Caco-2 (cell line): ENCODE measurements around the gene CFAP61. TPM values are rescaled to one million over a fixed set of nuclear protein-coding genes. Genes with fewer than 3 reads are reported as not detected.

Source experiments
- BruUV-seq: library from RNA; stranded (reverse); fragments of 400-500 nt; replicated peaks from 2 replicates; lab custom pipeline; 2021; lab: Mats Ljungman, UMichigan
- CTCF ChIA-PET: fragments of 300-600 bp; sonication (Branson Sonifier 250); formaldehyde crosslinking; loops from one replicate; lab custom pipeline; 2022; ENCODE audit warnings: antibody characterized with exemption; lab: Charles Lee
- POLR2A ChIA-PET: fragments of 300-600 bp; sonication (Branson Sonifier 250); formaldehyde crosslinking; loops from one replicate; lab custom pipeline; 2022; ENCODE audit warnings: antibody characterized with exemption; lab: Charles Lee
- DNase-seq, 2 experiments: peaks; one replicate each; pipeline versions ENCODE4 v3.0.0 to v3.0.0-alpha.2; 2020 to 2022
- H3K27me3 ChIP-seq: replicated peaks from 2 replicates; pipeline ENCODE4 v1.6.0; 2011; ENCODE audit warnings: low read length; ENCODE audit not compliant: control insufficient read depth, insufficient read depth
- H3K36me3 ChIP-seq: 2 replicates; pipeline ENCODE4 v1.5.1; 2011; ENCODE audit warnings: low read length; ENCODE audit not compliant: control insufficient read depth, insufficient read depth
- H3K4me1 ChIP-seq: fragments of 250-450 bp; sonication (Bioruptor Pico); 2 replicates; pipeline ENCODE4 v1.5.1; 2020; ENCODE audit warnings: mild to moderate bottlenecking
- H3K4me3 ChIP-seq: 2 replicates; pipeline ENCODE4 v1.5.1; 2011; ENCODE audit warnings: low read depth, mild to moderate bottlenecking, control low read depth, low read length
- H3K9me3 ChIP-seq: fragments of 250-450 bp; sonication (Bioruptor Pico); 2 replicates; pipeline ENCODE4 v1.5.1; 2020; ENCODE audit warnings: mild to moderate bottlenecking, moderate library complexity
- H3K27ac Mint-ChIP-seq: one replicate; pipeline ENCODE4 v1.8.0; 2022; ENCODE audit warnings: mixed read lengths; ENCODE audit not compliant: unreplicated experiment
- H3K27me3 Mint-ChIP-seq: one replicate; pipeline ENCODE4 v1.8.0; 2022; ENCODE audit warnings: mixed read lengths; ENCODE audit not compliant: insufficient read depth, unreplicated experiment
- H3K36me3 Mint-ChIP-seq: one replicate; pipeline ENCODE4 v1.8.0; 2022; ENCODE audit warnings: mild to moderate bottlenecking, mixed read lengths; ENCODE audit not compliant: insufficient read depth, unreplicated experiment
- H3K4me1 Mint-ChIP-seq: one replicate; pipeline ENCODE4 v1.8.0; 2022; ENCODE audit warnings: low read depth, mixed read lengths; ENCODE audit not compliant: unreplicated experiment
- H3K4me3 Mint-ChIP-seq: one replicate; pipeline ENCODE4 v1.8.0; 2022; ENCODE audit warnings: mild to moderate bottlenecking, moderate library complexity, mixed read lengths; ENCODE audit not compliant: unreplicated experiment
- H3K9me3 Mint-ChIP-seq: one replicate; pipeline ENCODE4 v1.8.0; 2022; ENCODE audit warnings: mixed read lengths; ENCODE audit not compliant: unreplicated experiment
- CTCF ChIP-seq, 2 experiments: fragments of 200-600 bp in 1 of 2; IDR thresholded peaks; 1 replicate in 1 of 2; 2 replicates in 1 of 2; pipeline versions ENCODE4 v1.5.1 to v1.8.0; 2011 to 2022; ENCODE audit warnings: antibody characterized with exemption in 1 of 2, control low read depth in 1 of 2, inconsistent platforms in 1 of 2, low read depth in 1 of 2, low read length in 1 of 2, mild to moderate bottlenecking in 1 of 2, moderate library complexity in 1 of 2; ENCODE audit not compliant: insufficient read depth in 1 of 2, severe bottlenecking in 1 of 2, unreplicated experiment in 1 of 2
- intact Hi-C: fragments of 100-400 bp; cut with micrococcal nuclease; formaldehyde crosslinking; loops from one replicate; pipeline ENCODE4 v1.10.0; 2022; ENCODE audit not compliant: unreplicated experiment
- total RNA-seq: library from RNA; stranded (reverse); gene quantifications from 2 replicates; pipeline ENCODE4 v1.2.3, GENCODE V29; 2022

The CFAP61 gene
- total RNA-seq, 1 experiment from 2014 or later, result not detected

GRCh38 chr20:20404633-20405032, 352.3 kb downstream of the CFAP61 start:
- Histone ChIP-seq H3K9me3 (no peaks in the 10 kb centered on the region), H3K4me3 (no peak overlapping the region), H3K27me3 (no peaks in the 10 kb centered on the region), H3K36me3 (no peaks in the 10 kb centered on the region), H3K4me1 (0 out of 2 replicates have a peak, but pooled peaks cover 4% of the 10 kb centered on the region)
- Mint-ChIP-seq H3K9me3 (no peaks in the 10 kb centered on the region), H3K36me3 (peaks cover 4% of the 10 kb centered on the region), H3K4me1 (peaks cover 5% of the 10 kb centered on the region), H3K27ac (no peak overlapping the region), H3K27me3 (no peaks in the 10 kb centered on the region), H3K4me3 (no peak overlapping the region)
- BruUV-seq, result no TSS peak
- POLR2A ChIA-PET, result no interaction called here
- no peak for DNase-seq
- TF ChIP-seq CTCF (IDR thresholded peaks at IDR 0.05; ENCODE audit: insufficient read depth in 1 of 2, low read depth in 1 of 2, low read length in 1 of 2, severe bottlenecking in 1 of 2, unreplicated experiment in 1 of 2), result no peak
- CTCF ChIA-PET, result no interaction called here
- intact Hi-C loops, result loop anchor here (5.0 kb wide), 1 partner anchor 42 kb away; no protein-coding TSS in a partner anchor

- no peak overlapping the region for H3K4me3 Mint-ChIP-seq
- no peak for DNase-seq
- Histone ChIP-seq H3K4me1 (no peaks in the 10 kb centered on the region), H3K36me3 (no peaks in the 10 kb centered on the region), H3K9me3 (no peaks in the 10 kb centered on the region), H3K4me3 (no peak overlapping the region), H3K27me3 (no peaks in the 10 kb centered on the region)
- H3K36me3 Mint-ChIP-seq, result peaks cover 4% of the 10 kb centered on the region
- no peaks in the 10 kb centered on the region for H3K27me3 Mint-ChIP-seq
- no TSS peak for BruUV-seq
- TF ChIP-seq CTCF (IDR thresholded peaks at IDR 0.05; ENCODE audit: insufficient read depth in 1 of 2, low read depth in 1 of 2, low read length in 1 of 2, severe bottlenecking in 1 of 2, unreplicated experiment in 1 of 2), result no peak
- H3K9me3 Mint-ChIP-seq, result no peaks in the 10 kb centered on the region
- no peak overlapping the region for H3K27ac Mint-ChIP-seq
- H3K4me1 Mint-ChIP-seq, result no peaks in the 10 kb centered on the region
- ChIA-PET POLR2A (no interaction called here), CTCF (no interaction called here)
- intact Hi-C loops, result loop anchor here (5.0 kb wide), 1 partner anchor 43 kb away; no protein-coding TSS in a partner anchor
Observed at GRCh38 chr20:20405623-20406022, 353.3 kb downstream of the CFAP61 start.

- Mint-ChIP-seq H3K4me3 (no peak overlapping the region), H3K27ac (no peak overlapping the region), H3K27me3 (no peaks in the 10 kb centered on the region), H3K9me3 (no peaks in the 10 kb centered on the region), H3K4me1 (no peaks in the 10 kb centered on the region), H3K36me3 (peaks cover 4% of the 10 kb centered on the region)
- H3K4me1 ChIP-seq, result no peaks in the 10 kb centered on the region
- no TSS peak for BruUV-seq
- DNase-seq, result no peak
- no peaks in the 10 kb centered on the region for H3K36me3 ChIP-seq
- intact Hi-C loops, result loop anchor here (5.0 kb wide), 1 partner anchor 44 kb away; no protein-coding TSS in a partner anchor
- POLR2A ChIA-PET, result no interaction called here
- TF ChIP-seq CTCF (IDR thresholded peaks at IDR 0.05; ENCODE audit: insufficient read depth in 1 of 2, low read depth in 1 of 2, low read length in 1 of 2, severe bottlenecking in 1 of 2, unreplicated experiment in 1 of 2), result no peak
- H3K27me3 ChIP-seq, result no peaks in the 10 kb centered on the region
- no peak overlapping the region for H3K4me3 ChIP-seq
- CTCF ChIA-PET, result no interaction called here
- H3K9me3 ChIP-seq, result no peaks in the 10 kb centered on the region
Observed at GRCh38 chr20:20406306-20406705, 354.0 kb downstream of the CFAP61 start.
